ENCODE results near the gene AK1. TPM values are rescaled to one million over a fixed set of nuclear protein-coding genes. Genes with fewer than 3 reads are reported as not detected.
A peak's percentile ranks its signal among the peaks of the same experiment; 100 is the strongest.

Gene AK1
- total RNA-seq, 1 donor from 2014 or later = 64.5 TPM

DNA sequence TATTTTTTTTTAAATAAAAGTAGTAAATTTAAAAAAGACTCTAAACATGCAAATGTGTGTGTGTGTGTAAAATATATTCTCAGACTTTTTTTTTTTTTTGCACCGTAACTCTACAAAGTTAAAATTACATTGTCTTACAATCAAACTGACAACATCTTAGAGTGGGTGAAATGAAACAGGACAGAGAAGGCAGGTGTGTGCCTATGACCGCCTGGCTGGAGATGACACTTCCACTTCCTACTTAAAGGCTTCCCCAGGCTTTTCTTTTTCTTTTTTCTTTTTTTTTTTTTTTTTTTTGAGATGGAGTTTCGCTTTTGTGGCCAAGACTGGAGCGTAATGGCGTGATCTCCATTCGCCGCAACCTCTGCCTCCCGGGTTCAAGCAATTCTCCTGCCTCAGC is 2.7 kb upstream of the AK1 start:
- H3K9me3 ChIP-seq = no peaks in the 10 kb centered on the region
- TF ChIP-seq, protein P1, sequence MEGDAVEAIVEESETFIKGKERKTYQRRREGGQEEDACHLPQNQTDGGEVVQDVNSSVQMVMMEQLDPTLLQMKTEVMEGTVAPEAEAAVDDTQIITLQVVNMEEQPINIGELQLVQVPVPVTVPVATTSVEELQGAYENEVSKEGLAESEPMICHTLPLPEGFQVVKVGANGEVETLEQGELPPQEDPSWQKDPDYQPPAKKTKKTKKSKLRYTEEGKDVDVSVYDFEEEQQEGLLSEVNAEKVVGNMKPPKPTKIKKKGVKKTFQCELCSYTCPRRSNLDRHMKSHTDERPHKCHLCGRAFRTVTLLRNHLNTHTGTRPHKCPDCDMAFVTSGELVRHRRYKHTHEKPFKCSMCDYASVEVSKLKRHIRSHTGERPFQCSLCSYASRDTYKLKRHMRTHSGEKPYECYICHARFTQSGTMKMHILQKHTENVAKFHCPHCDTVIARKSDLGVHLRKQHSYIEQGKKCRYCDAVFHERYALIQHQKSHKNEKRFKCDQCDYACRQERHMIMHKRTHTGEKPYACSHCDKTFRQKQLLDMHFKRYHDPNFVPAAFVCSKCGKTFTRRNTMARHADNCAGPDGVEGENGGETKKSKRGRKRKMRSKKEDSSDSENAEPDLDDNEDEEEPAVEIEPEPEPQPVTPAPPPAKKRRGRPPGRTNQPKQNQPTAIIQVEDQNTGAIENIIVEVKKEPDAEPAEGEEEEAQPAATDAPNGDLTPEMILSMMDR (IDR thresholded peaks at IDR 0.05) = no peak
- peaks cover 0 to 4% of the 10 kb centered on the region in 2 donors for H3K36me3 ChIP-seq
- H3K4me1 ChIP-seq = peaks cover 8 to 32% of the 10 kb centered on the region in 2 donors
- H3K27ac ChIP-seq = no peak overlapping the region
- intact Hi-C loops (cut with DNase I) = no loop called here
- no peak overlapping the region for H3K4me3 ChIP-seq
- no peaks in the 10 kb centered on the region for H3K27me3 ChIP-seq
- no peak for DNase-seq (ENCODE audit: low spot score in 2 of 2)

DNA sequence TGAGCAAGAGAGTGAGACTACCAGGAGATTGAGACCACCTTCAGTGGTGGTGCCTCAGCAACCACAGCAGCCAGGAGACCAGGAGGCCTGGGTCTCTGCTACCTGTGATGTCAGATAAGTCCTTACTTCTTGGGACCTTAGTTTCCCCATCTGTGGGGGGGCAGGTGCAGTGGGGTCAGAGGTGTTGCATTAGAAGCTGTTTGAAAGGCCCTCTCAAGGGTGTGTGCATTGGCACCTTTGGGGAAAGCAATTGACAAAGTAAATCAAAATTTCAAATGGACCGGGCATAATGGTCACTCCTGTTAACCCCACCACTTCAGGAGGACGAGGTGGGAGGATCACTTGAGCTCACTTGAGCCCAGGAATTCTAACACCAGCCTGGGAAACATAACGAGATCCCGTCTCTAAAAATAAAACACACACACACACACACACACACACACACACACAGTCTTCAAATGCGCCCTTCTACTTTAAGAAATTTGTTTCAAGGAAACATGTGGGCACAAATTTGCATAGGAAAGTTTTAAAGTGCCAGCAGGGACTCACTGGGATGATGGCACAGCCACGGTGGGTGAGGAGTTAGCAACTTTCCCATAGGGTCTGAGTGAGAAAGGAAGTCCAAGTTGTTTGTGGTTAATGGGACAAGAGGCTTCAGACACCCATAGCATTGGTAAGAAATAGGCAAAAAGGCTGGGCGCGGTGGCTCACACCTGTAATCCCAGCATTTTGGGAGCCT is 1.3 kb upstream of the AK1 start:
- H3K4me1 ChIP-seq = peaks cover 16 to 38% of the 10 kb centered on the region in 2 donors
- intact Hi-C loops (cut with DNase I) = no loop called here

DNA sequence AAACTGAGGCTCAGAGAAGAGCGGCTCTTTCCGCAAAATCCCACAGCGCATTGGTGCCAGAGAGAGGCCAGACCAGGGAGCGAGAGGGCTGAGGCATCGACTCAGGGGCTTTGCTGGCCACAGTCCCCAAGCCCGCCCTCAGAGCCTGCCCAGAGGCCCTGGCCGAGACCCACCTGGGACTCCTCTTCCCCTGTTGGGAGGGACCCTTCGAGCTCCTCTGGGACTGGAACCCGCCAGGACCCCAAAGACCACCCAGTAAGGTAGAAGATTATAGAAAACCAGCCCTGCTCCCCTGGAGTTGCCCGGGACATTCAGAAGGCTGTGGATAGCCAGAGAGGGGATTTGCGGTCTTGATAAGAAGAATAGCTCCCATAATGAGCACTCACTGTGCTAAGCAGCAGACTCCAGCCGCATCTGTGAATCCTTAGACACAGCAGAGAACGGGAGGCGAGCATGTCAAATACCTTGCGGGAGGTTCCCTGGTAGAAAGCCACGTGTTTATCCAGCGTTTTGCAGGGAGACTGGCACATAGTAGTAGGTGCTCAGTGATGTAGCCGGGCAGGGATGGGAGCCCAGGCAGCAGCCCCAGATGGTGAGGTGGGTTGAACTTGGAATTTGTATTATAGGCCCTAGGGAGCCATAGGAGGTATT is 651 bp upstream of the AK1 start:
- Histone ChIP-seq H3K9me3 (no peaks in the 10 kb centered on the region), H3K4me1 (peaks cover 22 to 44% of the 10 kb centered on the region in 2 donors), H3K27me3 (no peaks in the 10 kb centered on the region), H3K36me3 (peaks cover 0 to 4% of the 10 kb centered on the region in 2 donors), H3K4me3 (peak overlapping the region; percentile 65 to 67), H3K27ac (peak overlapping the region; percentile 76 to 80)
- intact Hi-C loops (cut with DNase I) = no loop called here
- no peak for DNase-seq (ENCODE audit: low spot score in 2 of 2)
- TF ChIP-seq, protein P1 (IDR thresholded peaks at IDR 0.05) = no peak

More for the DNA sequence above, 1.3 kb upstream of the AK1 start:
- H3K27me3 ChIP-seq = no peaks in the 10 kb centered on the region
- H3K9me3 ChIP-seq = no peaks in the 10 kb centered on the region
- peak overlapping the region in 1 of 2 donors; percentile 76 for H3K27ac ChIP-seq
- TF ChIP-seq, protein P1 (IDR thresholded peaks at IDR 0.05) = no peak
- H3K36me3 ChIP-seq = peaks cover 0 to 4% of the 10 kb centered on the region in 2 donors
- DNase-seq (ENCODE audit: low spot score in 2 of 2) = no peak
- H3K4me3 ChIP-seq = no peak overlapping the region

DNA sequence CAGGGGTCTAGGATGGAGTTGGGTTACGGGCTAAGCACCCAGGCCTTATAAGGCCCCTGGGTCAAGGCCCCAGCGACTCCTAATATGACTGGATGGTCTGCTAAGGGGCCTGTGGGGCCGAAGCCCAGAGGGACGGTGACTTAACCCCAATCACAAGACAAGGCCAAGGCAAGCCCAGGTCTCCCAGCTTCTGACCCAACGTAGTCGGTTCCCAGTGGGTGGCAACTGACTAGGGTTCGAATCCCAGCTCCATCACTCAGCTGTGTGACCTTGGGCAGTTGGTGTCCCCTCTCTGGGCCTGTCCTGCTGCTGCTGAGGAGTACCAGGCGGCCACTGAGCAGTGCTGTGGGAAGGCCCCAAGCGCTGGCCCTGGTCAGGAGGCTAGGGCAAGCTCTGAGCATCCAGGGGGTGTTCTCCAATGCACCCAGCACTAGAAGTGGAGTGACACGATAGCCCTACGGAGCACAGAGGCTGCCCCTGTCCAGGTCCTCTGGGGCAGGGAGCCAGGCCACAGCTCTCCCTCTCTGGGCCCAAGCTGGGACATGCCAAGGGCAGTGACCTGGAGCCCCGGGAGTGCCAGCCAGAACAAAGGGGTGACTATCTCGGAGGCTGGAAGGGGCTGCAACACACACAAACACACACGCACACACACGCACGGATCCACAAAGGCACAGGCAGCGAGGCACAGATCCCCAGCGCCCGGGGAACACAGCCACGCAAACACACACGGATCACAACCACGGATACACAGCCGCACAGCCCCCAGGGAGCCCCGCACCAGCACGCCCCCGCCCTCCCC is 512 bp downstream of the AK1 start:
- Histone ChIP-seq H3K27me3 (no peaks in the 10 kb centered on the region), H3K4me1 (peaks cover 24 to 44% of the 10 kb centered on the region in 2 donors), H3K4me3 (peak overlapping the region; percentile 65 to 67), H3K36me3 (peaks cover 3 to 8% of the 10 kb centered on the region in 2 donors), H3K27ac (peak overlapping the region; percentile 76 to 80), H3K9me3 (no peaks in the 10 kb centered on the region)
- DNase-seq (ENCODE audit: low spot score in 2 of 2) = no peak
- intact Hi-C loops (cut with DNase I) = loop anchor here (2.0 kb wide), 2 partner anchors 20 to 42 kb away; no protein-coding TSS in a partner anchor
- TF ChIP-seq, protein P1 (IDR thresholded peaks at IDR 0.05) = no peak

DNA sequence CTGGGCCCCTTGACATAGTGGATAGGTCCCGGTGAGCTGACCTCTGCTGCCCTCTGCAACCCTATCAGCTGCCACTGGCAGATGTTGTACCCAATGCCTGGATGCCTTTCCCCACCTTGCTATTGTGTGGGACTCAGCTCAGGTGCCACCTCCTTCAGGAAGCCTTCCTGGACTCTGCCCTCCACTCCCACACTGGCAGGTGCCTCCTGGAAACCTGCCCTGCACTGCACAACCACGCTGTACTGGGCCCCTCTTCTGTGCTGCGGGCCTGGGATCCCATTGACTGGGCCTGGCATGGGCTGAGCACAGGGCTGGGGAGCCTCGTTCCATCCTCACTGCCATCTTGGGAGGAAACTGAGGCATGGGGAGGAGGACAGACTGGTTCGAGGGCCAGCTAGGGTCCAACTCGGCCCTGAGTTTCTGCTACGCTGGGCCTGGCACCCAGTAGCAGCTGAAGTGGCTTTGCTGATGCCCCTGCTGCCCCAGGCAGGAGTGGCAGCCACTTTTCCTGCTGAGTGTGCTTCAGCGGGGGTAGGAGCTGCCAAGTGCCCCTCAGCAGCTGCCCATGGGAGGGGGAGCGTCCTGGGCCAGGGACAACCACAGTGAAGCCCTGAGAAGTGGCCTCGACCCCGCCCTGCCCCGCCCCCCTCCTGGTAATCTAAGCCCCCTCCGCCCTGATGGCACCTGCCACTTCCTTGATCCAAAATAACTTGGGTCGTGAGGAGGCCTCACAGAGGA is 1.3 kb downstream of the AK1 start:
- Histone ChIP-seq H3K4me3 (peak overlapping the region; percentile 65 to 67), H3K27me3 (no peaks in the 10 kb centered on the region), H3K27ac (peak overlapping the region; percentile 76 to 80), H3K9me3 (no peaks in the 10 kb centered on the region), H3K36me3 (peaks cover 5 to 16% of the 10 kb centered on the region in 2 donors), H3K4me1 (peaks cover 24 to 44% of the 10 kb centered on the region in 2 donors)
- no peak for DNase-seq (ENCODE audit: low spot score in 2 of 2)
- TF ChIP-seq, protein P1 (IDR thresholded peaks at IDR 0.05) = no peak
- intact Hi-C loops (cut with DNase I) = loop anchor here (2.0 kb wide), 2 partner anchors 21 to 43 kb away; no protein-coding TSS in a partner anchor
